ENCODE measurements around the gene GPR78. TPM values are rescaled to one million over a fixed set of nuclear protein-coding genes. Genes with fewer than 3 reads are reported as not detected.

GPR78 gene
- polyA plus RNA-seq, 1 donor (not counting 4 experiments of a cell fraction or from before 2014, with no cell fraction given) = not detected

DNA sequence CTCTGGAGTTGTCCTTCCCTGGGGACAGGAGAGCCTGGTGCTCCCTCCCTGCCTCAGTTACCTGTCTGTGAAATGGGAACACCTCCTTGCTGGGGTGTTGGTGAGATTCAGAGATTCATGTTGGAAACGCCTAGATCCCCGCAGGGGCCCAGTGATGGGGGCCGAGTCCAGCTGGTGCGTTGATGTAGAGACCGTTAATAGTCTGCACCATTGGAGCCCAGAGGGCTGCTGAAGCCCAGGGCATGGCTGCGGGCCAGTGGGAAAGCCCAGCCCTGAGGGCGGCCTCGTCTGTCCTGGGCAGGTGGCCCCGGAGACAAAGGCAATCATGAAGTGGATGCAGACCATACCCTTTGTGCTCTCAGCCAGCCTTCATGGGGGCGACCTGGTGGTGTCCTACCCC is 26.8 kb downstream of the GPR78 start:
- Histone ChIP-seq H3K4me3 (ENCODE audit: control insufficient read depth in 2 of 3, extremely low read depth in 1 of 3, insufficient read depth in 2 of 3, low read depth in 1 of 3, low read length in 3 of 3) (no peak overlapping the region), H3K9me3 (ENCODE audit: control insufficient read depth, low read depth, low read length) (no peaks in the 10 kb centered on the region), H3K79me2 (ENCODE audit: control insufficient read depth, insufficient read depth, low read length) (no peaks in the 10 kb centered on the region), H3K4me1 (ENCODE audit: control insufficient read depth, extremely low read depth, insufficient read depth, low read length) (no peaks in the 10 kb centered on the region), H2AFZ (ENCODE audit: control insufficient read depth, low read length) (no peak overlapping the region), H3K9me1 (ENCODE audit: control insufficient read depth, extremely low read depth, insufficient read depth, low read length) (no peaks in the 10 kb centered on the region), H3K36me3 (ENCODE audit: control insufficient read depth in 2 of 2, extremely low read depth in 1 of 2, insufficient read depth in 2 of 2, low read length in 2 of 2) (no peaks in the 10 kb centered on the region), H3K9ac (ENCODE audit: control insufficient read depth, extremely low read depth, insufficient read depth, low read length) (no peak overlapping the region), H4K20me1 (ENCODE audit: control insufficient read depth, extremely low read depth, insufficient read depth, low read length) (no peaks in the 10 kb centered on the region), H3K27me3 (ENCODE audit: control insufficient read depth, extremely low read depth, insufficient read depth, low read length) (no peaks in the 10 kb centered on the region), H3K27ac (ENCODE audit: control insufficient read depth, insufficient read depth, low read length) (no peak overlapping the region), H3K4me2 (ENCODE audit: control insufficient read depth, extremely low read depth, insufficient read depth, low read depth, low read length) (no peak overlapping the region)
- TF ChIP-seq, protein P1, sequence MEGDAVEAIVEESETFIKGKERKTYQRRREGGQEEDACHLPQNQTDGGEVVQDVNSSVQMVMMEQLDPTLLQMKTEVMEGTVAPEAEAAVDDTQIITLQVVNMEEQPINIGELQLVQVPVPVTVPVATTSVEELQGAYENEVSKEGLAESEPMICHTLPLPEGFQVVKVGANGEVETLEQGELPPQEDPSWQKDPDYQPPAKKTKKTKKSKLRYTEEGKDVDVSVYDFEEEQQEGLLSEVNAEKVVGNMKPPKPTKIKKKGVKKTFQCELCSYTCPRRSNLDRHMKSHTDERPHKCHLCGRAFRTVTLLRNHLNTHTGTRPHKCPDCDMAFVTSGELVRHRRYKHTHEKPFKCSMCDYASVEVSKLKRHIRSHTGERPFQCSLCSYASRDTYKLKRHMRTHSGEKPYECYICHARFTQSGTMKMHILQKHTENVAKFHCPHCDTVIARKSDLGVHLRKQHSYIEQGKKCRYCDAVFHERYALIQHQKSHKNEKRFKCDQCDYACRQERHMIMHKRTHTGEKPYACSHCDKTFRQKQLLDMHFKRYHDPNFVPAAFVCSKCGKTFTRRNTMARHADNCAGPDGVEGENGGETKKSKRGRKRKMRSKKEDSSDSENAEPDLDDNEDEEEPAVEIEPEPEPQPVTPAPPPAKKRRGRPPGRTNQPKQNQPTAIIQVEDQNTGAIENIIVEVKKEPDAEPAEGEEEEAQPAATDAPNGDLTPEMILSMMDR (optimal IDR thresholded peaks at IDR 0.05 in 1 of 3, IDR thresholded peaks at IDR 0.05 in 1 of 3, conservative IDR thresholded peaks at IDR 0.05 in 1 of 3; ENCODE audit: extremely low read depth in 1 of 3, insufficient read depth in 2 of 3, low read length in 3 of 3) = no peak
- TF ChIP-seq EZH2 (IDR thresholded peaks at IDR 0.05; ENCODE audit: low read length) = no peak
- DNase-seq (ENCODE audit: low read depth, low spot score) (no peak), FAIRE-seq (no peak)
- dilution Hi-C loops (cut with MboI; ENCODE audit: extremely low pct_ligation_motif_present, low sequenced_read_pairs) = no loop called here

DNA sequence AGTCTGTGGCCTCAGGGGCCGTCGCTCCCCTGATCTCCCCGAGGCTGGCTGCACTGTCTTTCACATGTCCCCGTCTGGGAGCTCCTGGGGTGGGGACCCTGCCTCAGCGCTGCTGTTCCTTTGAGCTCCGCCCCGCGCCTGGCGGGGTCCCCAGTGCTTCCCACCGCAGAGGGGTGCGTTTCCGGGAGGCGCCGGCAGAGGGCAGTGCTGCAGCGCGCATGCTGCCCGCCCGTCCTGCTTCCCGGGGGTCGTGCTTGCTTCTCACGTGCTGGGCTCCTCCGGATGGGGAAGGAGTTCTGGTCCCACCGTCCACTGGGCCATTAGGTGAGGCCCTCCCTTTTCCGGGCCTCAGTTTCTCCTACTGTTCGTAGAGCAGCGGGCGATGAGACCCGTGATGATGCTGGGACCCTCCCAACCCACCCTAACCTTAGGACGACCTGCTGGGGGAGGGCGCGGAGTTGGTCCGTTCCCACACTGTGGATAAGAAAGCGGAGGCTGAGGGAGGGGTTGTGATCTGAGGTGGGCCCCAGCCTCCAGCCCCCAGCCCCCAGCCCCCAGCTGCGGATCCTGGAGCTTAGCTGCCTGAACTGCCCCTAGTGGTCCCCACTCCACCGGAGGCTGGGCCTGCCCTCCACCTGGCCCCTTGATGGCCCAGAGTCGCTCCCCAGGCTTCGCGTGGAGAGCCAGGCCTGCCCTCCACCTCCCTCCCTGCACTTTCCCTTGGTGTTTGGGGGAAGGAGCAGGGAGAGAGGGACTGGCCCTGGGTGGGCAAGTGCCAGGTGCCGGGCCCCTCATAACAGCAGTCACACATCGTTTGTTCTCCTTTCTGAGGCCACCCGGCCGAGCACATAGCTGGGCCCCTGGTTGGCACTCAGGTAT is 27.6 kb downstream of the GPR78 start:
- FAIRE-seq (no peak), DNase-seq (ENCODE audit: low read depth, low spot score) (no peak)
- Histone ChIP-seq H3K9ac (ENCODE audit: control insufficient read depth, extremely low read depth, insufficient read depth, low read length) (no peak overlapping the region), H3K36me3 (ENCODE audit: control insufficient read depth in 2 of 2, extremely low read depth in 1 of 2, insufficient read depth in 2 of 2, low read length in 2 of 2) (no peaks in the 10 kb centered on the region), H2AFZ (ENCODE audit: control insufficient read depth, low read length) (no peak overlapping the region), H3K27ac (ENCODE audit: control insufficient read depth, insufficient read depth, low read length) (no peak overlapping the region), H3K9me3 (ENCODE audit: control insufficient read depth, low read depth, low read length) (no peaks in the 10 kb centered on the region), H3K4me1 (ENCODE audit: control insufficient read depth, extremely low read depth, insufficient read depth, low read length) (no peaks in the 10 kb centered on the region), H3K79me2 (ENCODE audit: control insufficient read depth, insufficient read depth, low read length) (no peaks in the 10 kb centered on the region), H4K20me1 (ENCODE audit: control insufficient read depth, extremely low read depth, insufficient read depth, low read length) (no peaks in the 10 kb centered on the region), H3K4me3 (ENCODE audit: control insufficient read depth in 2 of 3, extremely low read depth in 1 of 3, insufficient read depth in 2 of 3, low read depth in 1 of 3, low read length in 3 of 3) (no peak overlapping the region), H3K27me3 (ENCODE audit: control insufficient read depth, extremely low read depth, insufficient read depth, low read length) (no peaks in the 10 kb centered on the region), H3K4me2 (ENCODE audit: control insufficient read depth, extremely low read depth, insufficient read depth, low read depth, low read length) (no peak overlapping the region), H3K9me1 (ENCODE audit: control insufficient read depth, extremely low read depth, insufficient read depth, low read length) (no peaks in the 10 kb centered on the region)
- dilution Hi-C loops (cut with MboI; ENCODE audit: extremely low pct_ligation_motif_present, low sequenced_read_pairs) = no loop called here
- TF ChIP-seq EZH2 (IDR thresholded peaks at IDR 0.05; ENCODE audit: low read length) = no peak
- TF ChIP-seq, protein P1 (optimal IDR thresholded peaks at IDR 0.05 in 1 of 3, IDR thresholded peaks at IDR 0.05 in 1 of 3, conservative IDR thresholded peaks at IDR 0.05 in 1 of 3; ENCODE audit: extremely low read depth in 1 of 3, insufficient read depth in 2 of 3, low read length in 3 of 3) = peak in 2 of 3 experiments; percentile 68 to 97
